IMR-90 (cell line): ENCODE measurements around the gene PPM1D.

Experiments used
- BHLHE40 ChIP-seq: fragments of 150-350 bp; IDR thresholded peaks from 2 replicates; pipeline ENCODE4 v1.6.1; 2016; ENCODE audit warnings: mild to moderate bottlenecking, low read depth, low read length
- CHD1 ChIP-seq: IDR thresholded peaks from 2 replicates; pipeline ENCODE4 v1.6.1; 2012; ENCODE audit warnings: low read depth, low read length, improper control_type of control experiment
- FOS ChIP-seq: fragments of 150-350 bp; IDR thresholded peaks from 2 replicates; pipeline ENCODE4 v1.6.1; 2016; ENCODE audit warnings: low read depth, low read length
- MAFK ChIP-seq: IDR thresholded peaks from 2 replicates; pipeline ENCODE4 v1.6.1; 2012; ENCODE audit warnings: low read depth, low read length, improper control_type of control experiment
- MAZ ChIP-seq: IDR thresholded peaks from 2 replicates; pipeline ENCODE4 v1.6.1; 2012; ENCODE audit warnings: low read depth, mild to moderate bottlenecking, low read length, improper control_type of control experiment, moderate library complexity, borderline replicate concordance
- MXI1 ChIP-seq: IDR thresholded peaks from 2 replicates; pipeline ENCODE4 v1.6.1; 2012; ENCODE audit warnings: low read depth, mild to moderate bottlenecking, low read length, moderate library complexity, borderline replicate concordance
- POLR2A ChIP-seq: IDR thresholded peaks from 2 replicates; pipeline ENCODE4 v1.6.1; 2012; ENCODE audit warnings: mild to moderate bottlenecking, low read depth, low read length
- RAD21 ChIP-seq: IDR thresholded peaks from 2 replicates; pipeline ENCODE4 v1.6.1; 2012; ENCODE audit warnings: low read length, improper control_type of control experiment
- RFX5 ChIP-seq: IDR thresholded peaks from 2 replicates; pipeline ENCODE4 v1.8.0; 2012; ENCODE audit warnings: low read depth, mild to moderate bottlenecking, low read length, moderate library complexity
- TF ChIP-seq, protein P1 (sequence below): conservative IDR thresholded peaks from 2 replicates; pipeline ENCODE4 v1.5.1; 2012; ENCODE audit warnings: mild to moderate bottlenecking, low read depth, low read length, improper control_type of control experiment
- TF ChIP-seq, protein P2 (sequence below): fragments of 150-350 bp; IDR thresholded peaks from 2 replicates; pipeline ENCODE4 v1.6.1; 2017; ENCODE audit warnings: mild to moderate bottlenecking, antibody characterized with exemption, low read length, low read depth
- TF ChIP-seq, protein P3 (sequence below): fragments of 150-350 bp; IDR thresholded peaks from 2 replicates; pipeline ENCODE4 v1.6.1; 2016; ENCODE audit warnings: low read depth, mild to moderate bottlenecking, low read length, moderate library complexity, borderline replicate concordance

DNA sequence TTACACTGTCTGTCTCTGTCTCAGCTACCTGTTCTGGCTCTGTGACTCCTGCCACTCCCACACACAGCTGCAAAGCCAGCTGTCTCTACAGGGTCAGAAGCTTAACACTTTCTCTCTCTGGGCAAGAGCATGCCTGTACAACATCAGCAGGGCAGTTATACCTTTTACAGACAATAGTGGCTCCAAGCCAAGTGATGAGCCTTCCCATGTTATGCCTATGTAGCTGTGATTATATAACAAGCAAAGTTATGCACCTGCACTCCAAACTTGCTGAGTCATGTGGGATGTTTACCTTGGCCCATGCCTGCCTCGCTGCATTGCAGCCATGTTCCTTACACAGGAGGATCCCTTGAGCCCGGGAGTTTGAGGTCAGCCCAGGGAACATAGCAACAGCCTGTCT, 42.2 kb upstream of the PPM1D start:
- TF ChIP-seq POLR2A (no peak), BHLHE40 (no peak), MAZ (no peak), RAD21 (no peak), FOS (no peak), MAFK (no peak), MXI1 (no peak), RFX5 (no peak), CHD1 (no peak)
- TF ChIP-seq, protein P1, sequence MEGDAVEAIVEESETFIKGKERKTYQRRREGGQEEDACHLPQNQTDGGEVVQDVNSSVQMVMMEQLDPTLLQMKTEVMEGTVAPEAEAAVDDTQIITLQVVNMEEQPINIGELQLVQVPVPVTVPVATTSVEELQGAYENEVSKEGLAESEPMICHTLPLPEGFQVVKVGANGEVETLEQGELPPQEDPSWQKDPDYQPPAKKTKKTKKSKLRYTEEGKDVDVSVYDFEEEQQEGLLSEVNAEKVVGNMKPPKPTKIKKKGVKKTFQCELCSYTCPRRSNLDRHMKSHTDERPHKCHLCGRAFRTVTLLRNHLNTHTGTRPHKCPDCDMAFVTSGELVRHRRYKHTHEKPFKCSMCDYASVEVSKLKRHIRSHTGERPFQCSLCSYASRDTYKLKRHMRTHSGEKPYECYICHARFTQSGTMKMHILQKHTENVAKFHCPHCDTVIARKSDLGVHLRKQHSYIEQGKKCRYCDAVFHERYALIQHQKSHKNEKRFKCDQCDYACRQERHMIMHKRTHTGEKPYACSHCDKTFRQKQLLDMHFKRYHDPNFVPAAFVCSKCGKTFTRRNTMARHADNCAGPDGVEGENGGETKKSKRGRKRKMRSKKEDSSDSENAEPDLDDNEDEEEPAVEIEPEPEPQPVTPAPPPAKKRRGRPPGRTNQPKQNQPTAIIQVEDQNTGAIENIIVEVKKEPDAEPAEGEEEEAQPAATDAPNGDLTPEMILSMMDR: no peak
- TF ChIP-seq, protein P2, sequence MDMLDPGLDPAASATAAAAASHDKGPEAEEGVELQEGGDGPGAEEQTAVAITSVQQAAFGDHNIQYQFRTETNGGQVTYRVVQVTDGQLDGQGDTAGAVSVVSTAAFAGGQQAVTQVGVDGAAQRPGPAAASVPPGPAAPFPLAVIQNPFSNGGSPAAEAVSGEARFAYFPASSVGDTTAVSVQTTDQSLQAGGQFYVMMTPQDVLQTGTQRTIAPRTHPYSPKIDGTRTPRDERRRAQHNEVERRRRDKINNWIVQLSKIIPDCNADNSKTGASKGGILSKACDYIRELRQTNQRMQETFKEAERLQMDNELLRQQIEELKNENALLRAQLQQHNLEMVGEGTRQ: no peak
- TF ChIP-seq, protein P3, sequence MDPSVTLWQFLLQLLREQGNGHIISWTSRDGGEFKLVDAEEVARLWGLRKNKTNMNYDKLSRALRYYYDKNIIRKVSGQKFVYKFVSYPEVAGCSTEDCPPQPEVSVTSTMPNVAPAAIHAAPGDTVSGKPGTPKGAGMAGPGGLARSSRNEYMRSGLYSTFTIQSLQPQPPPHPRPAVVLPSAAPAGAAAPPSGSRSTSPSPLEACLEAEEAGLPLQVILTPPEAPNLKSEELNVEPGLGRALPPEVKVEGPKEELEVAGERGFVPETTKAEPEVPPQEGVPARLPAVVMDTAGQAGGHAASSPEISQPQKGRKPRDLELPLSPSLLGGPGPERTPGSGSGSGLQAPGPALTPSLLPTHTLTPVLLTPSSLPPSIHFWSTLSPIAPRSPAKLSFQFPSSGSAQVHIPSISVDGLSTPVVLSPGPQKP: no peak
